HFFc6 (cell line): ENCODE results near the gene TAS2R46. TPM values are rescaled to one million over a fixed set of nuclear protein-coding genes. Genes with fewer than 3 reads are reported as not detected.

Experiments used
- DNase-seq: peaks from one replicate; pipeline ENCODE4 v3.0.0-alpha.2; 2018
- H3K27ac Mint-ChIP-seq: 2 replicates; pipeline ENCODE4 v1.8.0; 2020; ENCODE audit warnings: mild to moderate bottlenecking, mixed read lengths
- H3K27me3 Mint-ChIP-seq: 2 replicates; pipeline ENCODE4 v1.8.0; 2021; ENCODE audit warnings: mild to moderate bottlenecking, moderate library complexity, mixed read lengths; ENCODE audit not compliant: insufficient read depth
- H3K36me3 Mint-ChIP-seq: 2 replicates; pipeline ENCODE4 v1.8.0; 2021; ENCODE audit warnings: low read depth, mixed read lengths
- H3K4me1 Mint-ChIP-seq: 2 replicates; pipeline ENCODE4 v1.8.0; 2020; ENCODE audit warnings: low read depth, mixed read lengths
- H3K4me3 Mint-ChIP-seq: 2 replicates; pipeline ENCODE4 v1.8.0; 2020; ENCODE audit warnings: mild to moderate bottlenecking, moderate library complexity, mixed read lengths
- H3K9me3 Mint-ChIP-seq: 2 replicates; pipeline ENCODE4 v1.8.0; 2020; ENCODE audit warnings: mild to moderate bottlenecking, mixed read lengths
- CTCF ChIP-seq: fragments of 200-600 bp; sonication (generic); IDR thresholded peaks from 2 replicates; pipeline ENCODE4 v1.5.0; 2021; ENCODE audit warnings: antibody characterized with exemption, mild to moderate bottlenecking
- total RNA-seq, 6 experiments: library from RNA; stranded (reverse); fragmentation: NEBNext Ultra II Directional; extraction: Animal tissue kit (Norgen Biotek cat#: 25700); gene quantifications; 2 replicates in 1 of 6; 3 replicates in 5 of 6; pipeline ENCODE4 v1.2.3, GENCODE V29; 2021

The TAS2R46 gene
- total RNA-seq, 6 experiments from 2014 or later: 0.22 to 0.48 (median 0.35) TPM; not detected in 3

GRCh38 chr12:11075642-11076041 is 13.5 kb upstream of the TAS2R46 start:
- TF ChIP-seq CTCF: no peak
- peaks cover 4% of the 10 kb centered on the region; the same call in 1 of the 2 replicates for H3K9me3 Mint-ChIP-seq
- H3K4me3 Mint-ChIP-seq: no peak overlapping the region
- H3K27ac Mint-ChIP-seq: no peak overlapping the region
- H3K4me1 Mint-ChIP-seq: peaks cover 8% of the 10 kb centered on the region; the same call in 1 of the 2 replicates
- no peaks in the 10 kb centered on the region for H3K27me3 Mint-ChIP-seq
- no peak for DNase-seq
- H3K36me3 Mint-ChIP-seq: peaks cover 11% of the 10 kb centered on the region; the same call in 1 of the 2 replicates

- no peak for DNase-seq
- Mint-ChIP-seq H3K9me3 (no peaks in the 10 kb centered on the region), H3K4me1 (no peaks in the 10 kb centered on the region), H3K27ac (no peak overlapping the region), H3K36me3 (peaks cover 15% of the 10 kb centered on the region; the same call in 1 of the 2 replicates), H3K4me3 (no peak overlapping the region), H3K27me3 (no peaks in the 10 kb centered on the region)
- TF ChIP-seq CTCF: no peak
These were observed 9.3 kb upstream of the TAS2R46 start for GRCh38 chr12:11071414-11071813.

GRCh38 chr12:11070999-11071398 is 8.9 kb upstream of the TAS2R46 start:
- no peak overlapping the region for H3K27ac Mint-ChIP-seq
- H3K4me1 Mint-ChIP-seq: no peaks in the 10 kb centered on the region
- no peaks in the 10 kb centered on the region for H3K27me3 Mint-ChIP-seq
- no peak for TF ChIP-seq CTCF
- no peaks in the 10 kb centered on the region for H3K9me3 Mint-ChIP-seq
- peaks cover 15% of the 10 kb centered on the region; the same call in 1 of the 2 replicates for H3K36me3 Mint-ChIP-seq
- no peak for DNase-seq
- no peak overlapping the region for H3K4me3 Mint-ChIP-seq

GRCh38 chr12:11069854-11070365 is 7.8 kb upstream of the TAS2R46 start:
- no peaks in the 10 kb centered on the region for H3K4me1 Mint-ChIP-seq
- no peak for TF ChIP-seq CTCF
- H3K4me3 Mint-ChIP-seq: no peak overlapping the region
- DNase-seq: no peak
- H3K9me3 Mint-ChIP-seq: no peaks in the 10 kb centered on the region
- H3K27me3 Mint-ChIP-seq: no peaks in the 10 kb centered on the region
- H3K36me3 Mint-ChIP-seq: peaks cover 21% of the 10 kb centered on the region
- no peak overlapping the region for H3K27ac Mint-ChIP-seq

GRCh38 chr12:11067514-11067913 is 5.4 kb upstream of the TAS2R46 start:
- Mint-ChIP-seq H3K36me3 (peaks cover 15% of the 10 kb centered on the region), H3K9me3 (no peaks in the 10 kb centered on the region), H3K4me1 (no peaks in the 10 kb centered on the region), H3K27ac (no peak overlapping the region), H3K4me3 (no peak overlapping the region), H3K27me3 (no peaks in the 10 kb centered on the region)
- TF ChIP-seq CTCF: no peak
- no peak for DNase-seq

GRCh38 chr12:11059784-11060183 is 2.3 kb downstream of the TAS2R46 start:
- TF ChIP-seq CTCF: no peak
- H3K36me3 Mint-ChIP-seq: peaks cover 4% of the 10 kb centered on the region; the same call in 1 of the 2 replicates
- H3K4me1 Mint-ChIP-seq: no peaks in the 10 kb centered on the region; the same call in 1 of the 2 replicates
- H3K4me3 Mint-ChIP-seq: no peak overlapping the region
- no peaks in the 10 kb centered on the region for H3K9me3 Mint-ChIP-seq
- DNase-seq: no peak
- no peaks in the 10 kb centered on the region; the same call in 1 of the 2 replicates for H3K27me3 Mint-ChIP-seq
- no peak overlapping the region; the same call in 1 of the 2 replicates for H3K27ac Mint-ChIP-seq
